GM23338 (cell line): ENCODE measurements around the gene SH3RF3. TPM values are rescaled to one million over a fixed set of nuclear protein-coding genes. Genes with fewer than 3 reads are reported as not detected.

Experiments
- ATAC-seq: fragments of 200-7000 bp; cut with Tn5 transposase; 3 replicates; pipeline ENCODE4 v1.9.1; 2020
- DNase-seq: peaks from one replicate; pipeline ENCODE4 v3.0.0-alpha.2; 2015; ENCODE audit warnings: low spot score
- H2AFZ ChIP-seq: fragments of 200-600 bp; sonication (generic); 2 replicates; pipeline ENCODE4 v1.8.0; 2016; ENCODE audit warnings: antibody characterized with exemption, mild to moderate bottlenecking, moderate library complexity
- H3F3A ChIP-seq: fragments of 200-600 bp; sonication (generic); replicated peaks from 2 replicates; pipeline ENCODE4 v1.8.0; 2017; ENCODE audit warnings: antibody characterized with exemption, mixed run types, low read depth
- H3K27ac ChIP-seq: fragments of 200-600 bp; sonication (generic); 2 replicates; pipeline ENCODE4 v1.6.1; 2016; ENCODE audit warnings: low read depth
- H3K27me3 ChIP-seq: fragments of 200-600 bp; sonication (generic); 2 replicates; pipeline ENCODE4 v1.8.0; 2016; ENCODE audit warnings: mild to moderate bottlenecking, mixed run types, moderate library complexity; ENCODE audit not compliant: insufficient read depth
- H3K36me3 ChIP-seq: fragments of 200-600 bp; sonication (generic); 2 replicates; pipeline ENCODE4 v1.8.0; 2016; ENCODE audit warnings: mild to moderate bottlenecking; ENCODE audit not compliant: insufficient read depth
- H3K4me1 ChIP-seq: fragments of 200-600 bp; sonication (generic); 2 replicates; pipeline ENCODE4 v1.8.0; 2016; ENCODE audit warnings: mild to moderate bottlenecking, moderate library complexity; ENCODE audit not compliant: insufficient read depth
- H3K4me2 ChIP-seq: fragments of 200-600 bp; sonication (generic); 2 replicates; pipeline ENCODE4 v1.7.1; 2017; ENCODE audit warnings: mixed run types
- H3K4me3 ChIP-seq: fragments of 200-600 bp; sonication (generic); 2 replicates; pipeline ENCODE4 v1.6.1; 2016; ENCODE audit warnings: mixed run types
- H3K79me2 ChIP-seq: fragments of 200-600 bp; sonication (generic); replicated peaks from 2 replicates; pipeline ENCODE4 v1.8.0; 2017; ENCODE audit warnings: mild to moderate bottlenecking; ENCODE audit not compliant: insufficient read depth
- H3K9me2 ChIP-seq: fragments of 200-600 bp; sonication (generic); 2 replicates; pipeline ENCODE4 v1.8.0; 2017; ENCODE audit not compliant: insufficient read depth
- H4K20me1 ChIP-seq: fragments of 200-600 bp; sonication (generic); replicated peaks from 2 replicates; pipeline ENCODE4 v1.8.0; 2017; ENCODE audit warnings: mild to moderate bottlenecking; ENCODE audit not compliant: insufficient read depth
- H3K27ac Mint-ChIP-seq: 2 replicates; pipeline ENCODE4 v1.8.0; 2020; ENCODE audit warnings: inconsistent platforms, mild to moderate bottlenecking, moderate library complexity, mixed read lengths
- H3K27me3 Mint-ChIP-seq: 3 replicates; pipeline ENCODE4 v1.8.0; 2022; ENCODE audit warnings: low read depth, mild to moderate bottlenecking, moderate library complexity, mixed read lengths, inconsistent platforms; ENCODE audit not compliant: insufficient read depth, poor library complexity
- H3K36me3 Mint-ChIP-seq: 3 replicates; pipeline ENCODE4 v1.8.0; 2021; ENCODE audit warnings: low read depth, mild to moderate bottlenecking, inconsistent platforms, moderate library complexity, mixed read lengths
- H3K4me1 Mint-ChIP-seq: 3 replicates; pipeline ENCODE4 v1.8.0; 2020; ENCODE audit warnings: mild to moderate bottlenecking, inconsistent platforms, mixed read lengths
- H3K4me3 Mint-ChIP-seq: 3 replicates; pipeline ENCODE4 v1.8.0; 2021; ENCODE audit warnings: moderate library complexity, mild to moderate bottlenecking, inconsistent platforms, mixed read lengths
- H3K9me3 Mint-ChIP-seq: 3 replicates; pipeline ENCODE4 v1.8.0; 2020; ENCODE audit warnings: moderate library complexity, mild to moderate bottlenecking, inconsistent platforms, mixed read lengths
- CREB1 ChIP-seq: fragments of 250-450 bp; sonication (Bioruptor Pico); IDR thresholded peaks from 2 replicates; pipeline ENCODE4 v1.5.0; 2020; ENCODE audit warnings: low read depth, mild to moderate bottlenecking, moderate library complexity
- CTCF ChIP-seq, 2 experiments: fragments of 200-600 bp in 1 of 2; sonication (generic) in 1 of 2; conservative IDR thresholded peaks; 2 replicates each; pipeline versions ENCODE4 v1.5.1 to v1.6.1; 2016 to 2017; ENCODE audit warnings: antibody characterized with exemption in 2 of 2, low read depth in 2 of 2, mild to moderate bottlenecking in 2 of 2, moderate library complexity in 1 of 2
- ETS1 ChIP-seq: IDR thresholded peaks from 2 replicates; pipeline ENCODE4 v1.6.1; 2016; ENCODE audit warnings: antibody characterized with exemption
- EZH2 ChIP-seq: fragments of 200-600 bp; sonication (generic); IDR thresholded peaks from one replicate; pipeline ENCODE4 v1.8.0; 2017; ENCODE audit warnings: antibody characterized with exemption, mild to moderate bottlenecking, low read depth; ENCODE audit not compliant: unreplicated experiment
- POLR2AphosphoS5 ChIP-seq: IDR thresholded peaks from 2 replicates; pipeline ENCODE4 v1.6.1; 2016; ENCODE audit warnings: antibody characterized with exemption, low read depth
- STAT1 ChIP-seq: IDR thresholded peaks from one replicate; pipeline ENCODE4 v1.6.1; 2016; ENCODE audit warnings: antibody characterized with exemption; ENCODE audit not compliant: unreplicated experiment
- ZNF114 ChIP-seq: fragments of 250-450 bp; sonication (Bioruptor Pico); IDR thresholded peaks from 2 replicates; pipeline ENCODE4 v1.5.0; 2020; ENCODE audit warnings: mild to moderate bottlenecking, moderate library complexity
- ZNF462 ChIP-seq: fragments of 250-450 bp; sonication (Bioruptor Pico); IDR thresholded peaks from 2 replicates; pipeline ENCODE4 v1.5.0; 2020; ENCODE audit warnings: mild to moderate bottlenecking, moderate library complexity
- polyA plus RNA-seq: library from polyadenylated mRNA; unstranded; fragments of >200 nt; fragmentation: Nextera tagmentation; extraction: Ambion mirVana; gene quantifications from 2 replicates; pipeline ENCODE4 v1.2.1, GENCODE V29; 2016
- total RNA-seq: library from RNA; depleted of rRNA; stranded (reverse); fragments of >200 nt; shearing (Covaris generic); gene quantifications from 2 replicates; pipeline ENCODE4 v1.2.3, GENCODE V29; 2014

Gene SH3RF3
- total and polyA plus RNA-seq, 2 experiments from 2014 or later, result 0.11 to 0.63 TPM

GRCh38 chr2:109206569-109207146 is 77.7 kb downstream of the SH3RF3 start:
- no peaks in the 10 kb centered on the region for H3K27me3 ChIP-seq
- no peaks in the 10 kb centered on the region for H3F3A ChIP-seq
- H3K4me1 ChIP-seq, result no peaks in the 10 kb centered on the region
- H3K4me3 ChIP-seq, result no peak overlapping the region
- no peak overlapping the region for H2AFZ ChIP-seq
- no peaks in the 10 kb centered on the region for H3K79me2 ChIP-seq
- TF ChIP-seq ZNF462 (CRISPR knock-in tag), result no peak
- TF ChIP-seq ZNF114 (CRISPR knock-in tag), result no peak
- TF ChIP-seq CREB1 (CRISPR knock-in tag), result no peak
- DNase-seq, result no peak
- no peak overlapping the region for H3K27ac ChIP-seq
- H3K27ac Mint-ChIP-seq, result no peak overlapping the region
- no peaks in the 10 kb centered on the region for H3K9me3 Mint-ChIP-seq
- H3K4me3 Mint-ChIP-seq, result no peak overlapping the region
- H3K9me2 ChIP-seq, result no peaks in the 10 kb centered on the region
- no peak overlapping the region for H3K4me2 ChIP-seq
- no peaks in the 10 kb centered on the region for H4K20me1 ChIP-seq
- no peak for ATAC-seq
- no peaks in the 10 kb centered on the region; the same call in 2 of the 3 replicates for H3K36me3 Mint-ChIP-seq
- no peaks in the 10 kb centered on the region for H3K36me3 ChIP-seq
- peaks cover 9% of the 10 kb centered on the region for H3K4me1 Mint-ChIP-seq
- peaks cover 8% of the 10 kb centered on the region for H3K27me3 Mint-ChIP-seq

- Histone ChIP-seq H3F3A (no peaks in the 10 kb centered on the region), H3K4me1 (no peaks in the 10 kb centered on the region), H4K20me1 (no peaks in the 10 kb centered on the region), H2AFZ (no peak overlapping the region), H3K27ac (no peak overlapping the region), H3K4me3 (no peak overlapping the region), H3K36me3 (no peaks in the 10 kb centered on the region), H3K4me2 (no peak overlapping the region), H3K9me2 (no peaks in the 10 kb centered on the region), H3K79me2 (no peaks in the 10 kb centered on the region), H3K27me3 (no peaks in the 10 kb centered on the region)
- Mint-ChIP-seq H3K9me3 (no peaks in the 10 kb centered on the region), H3K36me3 (no peaks in the 10 kb centered on the region; the same call in 2 of the 3 replicates), H3K4me3 (no peak overlapping the region), H3K27ac (no peak overlapping the region), H3K4me1 (peaks cover 11% of the 10 kb centered on the region), H3K27me3 (peaks cover 7% of the 10 kb centered on the region)
- no peak for DNase-seq
- no peak for ATAC-seq
- TF ChIP-seq STAT1 (no peak), POLR2AphosphoS5 (no peak), CREB1 (CRISPR knock-in tag) (no peak), EZH2 (no peak), ETS1 (no peak), CTCF (conservative IDR thresholded peaks at IDR 0.05; ENCODE audit: low read depth in 2 of 2) (no peak)
Measured at GRCh38 chr2:109207176-109207575, 78.2 kb downstream of the SH3RF3 start.
